HG02973 (cell line): ENCODE results near the gene HEMK1.

ENCODE experiments used
- ATAC-seq: cut with Tn5 transposase; IDR thresholded peaks from one replicate; pipeline ENCODE4 v1.9.1; 2021; ENCODE audit warnings: moderate library complexity; ENCODE audit not compliant: unreplicated experiment

The HEMK1 gene

DNA sequence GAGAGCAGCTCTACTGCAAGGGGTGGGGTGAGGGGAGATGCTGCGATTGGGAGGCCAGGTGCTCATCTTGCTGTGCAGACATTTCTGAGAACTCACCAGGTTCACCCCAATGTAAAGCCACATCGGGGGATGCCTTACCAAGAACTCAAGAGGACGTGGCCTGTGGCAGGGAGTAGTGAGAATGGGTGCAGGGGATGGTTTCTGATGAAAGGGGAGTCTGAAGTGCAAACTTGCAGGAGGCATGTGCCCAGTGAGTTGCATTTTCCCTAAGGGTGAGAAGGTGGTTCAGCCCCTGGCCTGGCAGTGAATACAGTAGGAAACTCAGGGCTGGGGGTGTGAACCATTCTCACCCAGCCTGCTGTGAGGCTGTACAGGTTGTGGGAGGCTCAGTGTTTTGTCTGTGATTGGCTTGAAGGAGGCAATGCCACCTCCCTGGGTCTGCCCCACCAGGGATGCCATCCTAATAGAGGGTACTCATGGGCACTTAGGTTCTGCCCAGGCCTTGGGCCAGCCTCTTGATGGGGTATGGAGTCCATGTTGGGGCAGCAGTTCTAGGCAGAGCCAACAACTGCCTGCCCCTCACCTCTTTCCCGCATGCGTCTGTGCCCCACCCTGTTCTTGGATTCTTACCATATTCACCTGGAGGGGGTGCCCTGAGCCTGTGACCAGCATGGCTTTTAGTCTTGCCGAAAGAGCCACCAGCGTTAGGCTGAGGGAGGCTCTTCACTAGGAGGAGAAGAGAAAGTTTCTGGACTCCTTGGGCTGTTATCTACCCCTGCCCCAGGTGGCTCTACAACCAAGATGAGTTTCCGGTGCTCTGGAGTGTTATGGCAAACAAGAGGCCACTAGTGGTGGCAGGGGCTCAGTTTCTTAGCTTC lies 4.5 kb downstream of the HEMK1 start:
- no peak for ATAC-seq

DNA sequence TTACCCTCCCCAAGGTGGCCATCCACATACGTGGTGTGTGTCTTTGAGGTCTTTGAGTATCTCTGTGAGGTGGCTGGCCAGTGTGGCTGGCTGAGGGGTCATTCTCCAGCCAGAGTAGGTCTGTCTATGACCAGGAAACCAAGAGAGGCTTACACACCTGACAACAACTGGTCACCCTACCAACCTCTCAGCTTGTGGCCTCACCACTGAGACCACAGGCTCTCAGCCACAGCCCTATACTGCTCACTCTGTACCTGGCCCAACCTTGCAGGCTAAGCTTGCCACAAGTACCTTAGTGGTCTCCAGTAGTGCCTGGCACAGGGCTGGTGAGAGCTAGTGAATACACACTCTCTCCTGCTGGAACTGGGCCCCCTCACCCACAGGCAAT lies 5.1 kb downstream of the HEMK1 start:
- ATAC-seq: no peak

DNA sequence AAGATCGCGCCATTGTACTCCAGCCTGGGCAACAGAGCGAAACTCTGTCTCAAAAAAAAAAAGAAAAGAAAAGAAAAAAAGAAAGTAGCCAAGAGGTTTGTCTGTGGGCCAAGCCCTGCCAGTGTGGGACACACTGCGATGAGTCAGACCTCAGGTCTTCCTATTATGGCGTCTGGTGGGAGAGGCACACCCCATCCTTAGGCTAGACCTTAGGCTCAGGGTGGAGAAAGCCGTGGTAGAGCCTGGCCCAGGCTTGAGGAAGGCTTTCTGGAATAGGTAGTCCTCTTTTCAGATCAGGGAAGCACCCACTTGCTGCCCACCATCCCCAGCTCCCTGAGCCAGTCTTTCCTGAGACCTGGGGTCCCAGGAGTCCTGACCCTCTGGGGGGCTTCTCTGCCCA lies 6.0 kb downstream of the HEMK1 start:
- ATAC-seq: no peak

DNA sequence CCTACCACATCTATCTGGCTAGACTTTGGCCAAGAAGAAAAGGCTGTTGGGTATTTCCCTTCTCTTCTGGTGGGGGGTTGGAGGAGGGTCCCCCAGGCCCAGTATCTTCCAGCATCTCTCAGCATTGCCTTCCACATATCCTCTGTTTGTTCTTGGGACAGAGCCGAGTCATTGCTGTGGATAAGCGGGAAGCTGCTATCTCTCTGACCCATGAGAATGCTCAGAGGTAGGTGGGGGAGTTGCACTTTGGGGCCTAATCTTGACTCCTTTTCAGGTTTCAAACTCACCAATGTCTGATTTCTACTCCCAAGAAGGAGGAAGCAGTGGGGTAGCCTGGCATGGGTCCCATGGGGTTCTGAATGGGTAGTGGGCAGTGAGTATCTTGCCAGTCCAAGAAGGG lies 8.0 kb downstream of the HEMK1 start:
- no peak for ATAC-seq

DNA sequence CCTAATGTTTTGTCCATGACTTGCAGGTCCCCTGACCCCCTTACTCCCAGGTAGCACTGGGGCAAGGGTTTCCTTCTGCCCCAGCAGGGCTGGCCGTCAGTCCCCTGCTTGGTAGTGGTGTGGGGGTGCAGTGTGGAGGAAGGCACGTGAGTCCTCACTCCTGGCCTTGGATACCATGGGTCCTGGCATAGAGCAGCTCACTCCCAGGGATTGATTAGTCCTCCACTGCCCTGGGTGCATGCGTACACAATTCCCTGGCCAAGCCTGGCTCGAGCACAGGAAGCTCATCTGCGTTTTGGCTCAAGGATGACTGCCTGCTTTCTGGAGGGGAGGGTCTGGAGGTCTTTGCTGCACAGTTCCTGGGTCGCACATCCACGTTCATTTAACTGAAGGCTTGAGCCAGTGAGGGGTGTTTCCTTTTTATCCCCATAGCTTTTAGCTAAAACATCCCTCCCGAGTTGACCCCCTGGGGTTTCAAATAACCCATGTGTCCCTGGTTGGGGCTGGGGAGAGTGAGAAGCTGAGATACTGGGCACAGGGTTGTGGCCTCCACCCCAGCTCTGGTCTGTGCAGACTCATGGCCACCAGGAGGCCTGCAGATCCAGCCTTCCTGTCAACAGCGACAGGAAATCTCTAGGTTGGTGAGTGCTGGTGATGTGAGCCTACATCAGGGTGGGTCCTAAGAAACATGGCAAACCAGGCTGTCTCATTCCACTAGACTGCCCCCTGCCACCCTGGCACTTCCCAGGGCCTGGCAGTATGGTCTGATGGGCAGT lies 11.5 kb downstream of the HEMK1 start:
- ATAC-seq: no peak

DNA sequence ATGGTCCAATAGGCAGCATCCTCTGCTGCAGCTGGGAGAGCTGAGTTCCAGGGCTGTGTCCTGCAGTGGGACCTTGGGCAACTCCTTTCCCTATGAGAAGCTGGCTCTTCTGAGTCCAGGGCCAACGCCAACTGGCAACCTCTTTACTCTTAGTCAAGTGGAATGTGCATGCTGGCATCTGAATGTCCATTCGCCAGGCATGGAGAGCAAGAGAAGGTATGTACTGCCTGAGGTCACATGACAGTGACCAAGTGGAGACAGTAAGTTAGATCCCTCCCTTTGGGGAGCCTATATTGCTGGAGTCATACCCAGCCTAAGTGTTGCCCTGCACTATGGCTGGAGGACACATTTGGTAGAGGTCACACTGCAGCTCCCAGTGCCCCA lies 12.1 kb downstream of the HEMK1 start:
- ATAC-seq: no peak

DNA sequence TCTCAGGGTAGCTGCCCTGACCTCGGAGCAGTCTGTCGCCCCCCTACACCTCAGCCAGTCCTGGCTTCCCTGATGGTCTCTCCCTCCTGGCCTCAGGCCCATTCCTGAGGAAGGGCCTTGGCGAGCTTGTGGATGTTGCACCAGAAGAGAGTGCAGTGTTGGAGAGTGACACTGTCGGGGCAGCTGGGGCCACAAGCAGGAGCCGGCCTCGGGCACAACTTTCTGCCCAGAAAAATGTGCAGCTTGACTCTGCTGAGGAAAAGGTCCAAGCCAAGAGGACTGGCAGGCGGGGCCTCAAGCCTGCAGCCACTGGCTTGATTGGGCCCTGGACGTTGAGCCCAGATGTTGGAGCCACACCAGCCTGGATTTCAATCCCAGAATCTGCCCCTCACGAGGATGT lies 12.8 kb downstream of the HEMK1 start:
- ATAC-seq: no peak

DNA sequence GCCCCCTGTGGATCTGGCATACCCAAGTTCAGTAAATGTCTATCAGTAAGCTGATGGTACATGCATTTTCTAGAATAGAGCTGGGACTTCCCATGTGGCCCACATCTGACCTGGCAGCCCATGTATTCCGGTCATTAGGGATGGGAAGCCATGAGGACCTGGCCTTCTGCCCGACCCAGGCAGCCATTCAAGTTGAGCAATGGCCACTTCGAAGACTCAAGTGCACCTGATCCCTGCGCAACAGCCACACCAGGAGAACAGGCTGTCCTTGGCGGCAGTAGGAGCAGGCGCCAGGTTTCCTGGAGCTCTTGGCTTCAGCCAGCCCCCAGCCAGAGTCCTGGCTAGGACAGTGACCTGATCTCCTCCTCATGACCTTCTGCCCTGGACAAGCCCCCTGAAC lies 14.6 kb downstream of the HEMK1 start:
- ATAC-seq: no peak

DNA sequence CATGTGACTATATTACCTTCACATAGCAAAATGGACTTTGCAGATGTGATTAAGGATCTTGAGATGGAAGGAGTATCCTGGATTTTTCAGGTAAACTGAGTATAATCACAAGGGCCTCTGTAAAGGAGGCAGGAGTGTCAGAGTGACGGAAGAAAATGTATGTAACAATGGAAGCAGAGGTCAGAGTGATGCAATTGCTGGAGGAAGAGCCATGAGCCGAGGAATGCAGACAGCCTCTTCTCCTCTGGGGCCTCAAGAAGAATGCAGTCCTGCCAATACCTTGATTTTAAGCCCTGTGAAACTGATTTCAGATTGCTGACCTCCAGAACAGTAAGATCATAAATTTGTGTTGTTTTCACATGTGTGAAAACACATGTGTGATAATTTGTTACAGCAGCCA lies 15.1 kb downstream of the HEMK1 start:
- ATAC-seq: no peak

DNA sequence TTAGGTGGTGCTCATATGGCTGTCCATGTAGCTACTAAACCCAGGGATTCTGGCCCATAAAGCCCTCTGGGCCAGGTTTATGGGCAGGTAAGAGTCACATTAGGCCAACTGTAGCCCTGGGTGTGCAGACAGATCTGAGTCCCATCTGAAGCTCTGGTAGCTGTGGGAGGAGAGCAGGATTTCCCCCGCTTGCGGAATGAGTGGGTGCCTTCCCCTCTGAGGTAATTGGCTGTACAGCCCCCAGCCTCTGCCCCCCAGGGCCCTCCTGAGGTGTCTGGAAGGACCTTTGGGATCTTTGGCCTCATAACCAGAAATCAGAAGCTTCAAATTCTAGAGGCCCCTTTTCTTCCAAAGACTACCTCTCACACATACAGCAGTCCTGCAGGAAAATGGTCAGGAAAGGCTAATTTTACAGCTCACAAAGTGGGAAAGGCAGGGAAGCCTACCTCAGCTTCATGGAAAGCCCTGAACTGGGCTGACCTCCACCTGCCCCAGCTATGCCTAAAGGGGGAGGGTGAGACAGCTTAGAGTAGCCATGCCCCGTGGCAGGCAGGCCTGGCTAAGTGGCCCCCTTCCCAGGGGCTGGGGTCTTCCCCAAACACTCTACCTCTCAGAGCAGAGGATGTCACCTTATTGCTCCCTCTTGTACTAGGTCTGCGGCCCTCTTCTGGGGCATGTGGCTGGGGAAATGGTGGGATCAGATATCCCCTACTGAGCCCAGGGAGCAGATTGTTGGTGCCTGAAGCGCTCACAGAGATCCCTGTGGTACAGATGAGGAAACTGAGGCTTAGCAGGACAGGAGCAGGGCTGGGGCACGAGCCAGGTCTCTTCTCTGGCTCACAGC lies 16.8 kb downstream of the HEMK1 start:
- ATAC-seq: no peak

DNA sequence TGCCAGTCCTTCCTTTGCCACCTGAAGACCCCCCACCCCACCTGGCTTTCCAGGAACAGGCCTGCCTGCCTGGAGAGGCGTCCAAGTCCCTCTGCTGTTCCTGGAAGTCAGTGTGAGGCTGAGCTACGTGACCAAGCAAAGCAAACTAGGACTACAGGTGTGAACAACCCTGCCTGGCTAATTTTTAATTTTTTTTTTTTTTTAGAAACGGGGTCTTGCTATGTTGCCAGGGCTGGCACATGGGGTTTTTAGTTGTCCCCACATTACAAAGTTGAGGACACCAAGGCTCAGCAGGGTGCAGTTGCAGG lies 17.4 kb downstream of the HEMK1 start:
- no peak for ATAC-seq

DNA sequence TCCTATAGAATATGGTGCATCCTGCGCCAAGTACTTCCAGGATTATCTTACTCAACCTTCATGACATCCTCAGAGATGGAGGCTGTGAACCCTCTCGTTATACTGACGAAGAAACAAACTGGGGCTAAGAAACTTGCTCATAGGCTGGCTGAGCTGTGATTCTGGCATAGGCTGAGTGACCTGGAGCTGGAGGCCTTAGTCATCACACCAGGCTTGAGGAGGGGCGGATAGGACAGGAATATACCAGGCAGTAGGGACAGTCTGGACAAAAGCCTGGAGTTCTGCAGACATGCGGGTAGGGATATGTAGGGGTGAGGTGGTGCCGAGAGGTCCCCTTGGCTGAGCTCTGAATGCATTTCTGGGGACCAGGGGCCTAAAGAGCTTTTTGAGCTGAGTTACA lies 18.1 kb downstream of the HEMK1 start:
- ATAC-seq: no peak

DNA sequence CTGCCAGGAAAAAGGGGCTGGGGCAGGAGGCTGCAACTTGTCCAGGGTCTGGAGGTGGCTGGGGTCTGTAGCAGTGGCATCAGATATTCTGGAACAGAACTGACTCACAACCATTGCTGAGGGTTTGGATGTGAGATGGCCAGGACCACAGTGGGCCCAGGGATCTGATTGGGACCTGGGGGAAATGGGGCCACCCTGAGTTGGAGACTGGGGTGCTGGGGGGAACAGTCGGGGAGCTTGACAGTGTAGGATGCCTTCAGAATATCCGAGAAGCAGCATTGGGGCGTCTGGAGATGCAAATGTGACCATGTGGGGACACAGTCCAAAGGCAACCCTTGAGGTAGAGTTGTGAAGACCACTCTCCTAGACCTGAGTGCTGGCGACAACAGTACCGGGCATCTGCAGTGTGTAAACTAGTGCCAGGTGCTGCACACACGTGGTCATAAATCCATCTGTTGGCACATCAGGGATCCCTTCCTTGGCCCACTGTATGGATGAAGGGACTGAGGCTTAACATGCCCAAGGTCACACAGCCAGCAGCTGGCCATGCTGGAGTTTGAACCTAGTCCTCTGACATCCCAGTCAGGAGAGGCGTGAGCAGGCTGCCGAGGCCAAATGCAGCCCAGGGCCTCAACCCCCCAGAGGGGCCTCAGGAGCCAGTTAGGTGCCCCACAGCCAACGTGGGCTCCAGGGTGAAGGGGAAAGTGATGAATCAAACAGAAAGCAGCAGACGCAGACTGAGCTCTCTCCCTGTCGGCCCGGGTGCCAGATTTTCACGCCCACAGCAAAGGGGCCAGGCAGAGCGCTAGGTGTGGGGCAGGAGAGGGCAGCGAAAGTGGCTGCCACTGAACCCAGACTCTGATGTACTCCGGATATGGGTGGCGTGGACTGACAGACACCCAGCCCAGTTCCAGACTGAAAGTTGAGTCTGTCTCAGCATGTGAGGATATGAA lies 18.8 kb downstream of the HEMK1 start:
- ATAC-seq: no peak

DNA sequence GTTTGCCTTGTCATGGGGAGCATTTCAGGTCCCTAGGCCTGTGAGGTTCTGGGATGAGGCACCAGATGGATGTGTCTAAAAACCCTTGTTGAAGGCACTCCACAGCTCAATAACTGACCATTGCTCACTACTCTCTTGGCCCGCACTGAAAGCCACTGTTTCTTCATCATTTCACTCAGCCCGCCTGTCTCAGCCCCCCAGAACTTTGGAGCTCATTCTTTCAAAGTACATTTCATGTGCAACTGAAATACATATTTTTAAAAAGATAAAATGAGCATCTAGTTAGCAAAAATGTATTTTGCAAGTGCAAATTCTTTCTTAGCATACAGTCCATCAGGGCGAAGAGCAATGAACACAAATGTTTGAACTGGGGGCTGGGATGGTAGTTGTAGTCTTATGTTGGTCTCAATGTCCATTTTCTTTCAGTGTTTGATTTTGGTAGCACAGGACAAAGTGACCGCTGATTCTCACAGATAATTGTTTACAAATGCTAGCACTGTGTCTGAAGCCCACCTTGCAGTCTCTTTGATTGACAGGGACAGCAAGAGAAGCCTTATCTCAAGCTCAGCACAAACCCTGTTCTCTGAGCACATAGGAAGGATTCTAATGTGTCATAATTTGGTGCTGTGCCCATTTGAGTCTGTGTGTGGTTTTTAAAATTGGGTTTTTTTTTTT lies 19.6 kb downstream of the HEMK1 start:
- no peak for ATAC-seq

DNA sequence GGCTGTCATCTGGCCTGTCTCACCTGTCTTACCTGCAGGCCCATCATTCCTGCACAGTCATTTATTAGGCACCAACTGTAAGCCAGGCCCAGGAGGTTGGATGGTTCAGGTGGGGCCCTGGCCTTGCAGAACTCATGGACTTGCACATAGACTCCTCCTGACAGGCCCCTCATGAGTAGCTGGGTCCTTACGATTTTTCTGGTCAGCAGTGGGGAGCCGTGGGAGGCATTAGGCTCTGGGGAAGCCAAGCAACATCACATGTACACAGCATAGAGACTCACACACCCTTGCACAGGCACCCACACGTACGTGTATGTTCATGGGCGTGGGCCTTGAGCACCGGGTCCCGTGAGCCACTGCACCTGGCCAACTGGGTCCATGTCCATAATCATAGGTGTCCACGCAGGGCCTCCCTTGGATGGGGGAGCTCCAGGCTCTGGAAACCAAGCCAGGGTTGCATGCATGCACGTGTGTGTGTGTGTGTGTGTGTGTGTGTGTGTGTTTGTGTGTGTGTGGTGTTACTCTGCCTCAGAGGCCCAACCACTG lies 21.9 kb downstream of the HEMK1 start:
- ATAC-seq: no peak

DNA sequence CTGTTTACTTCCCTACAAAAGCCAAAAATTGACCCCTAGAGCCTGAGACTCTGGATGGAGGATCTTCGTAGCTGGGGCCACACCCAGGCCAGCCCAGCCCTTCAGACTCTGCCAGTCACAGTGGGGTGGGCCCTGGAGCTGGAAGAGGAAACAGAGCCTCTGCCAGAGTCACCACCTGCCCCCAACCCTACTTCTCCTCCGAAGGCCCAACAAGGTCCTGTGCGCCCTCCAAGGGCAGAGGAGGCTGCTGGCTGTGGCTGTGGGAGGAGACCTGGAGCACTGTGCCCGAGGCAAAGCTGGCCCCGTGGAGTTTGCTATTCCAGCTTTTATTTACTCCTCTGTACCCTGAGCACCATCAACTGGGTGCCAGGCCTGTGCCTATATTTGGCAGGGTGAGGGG lies 23.2 kb downstream of the HEMK1 start:
- ATAC-seq: no peak

DNA sequence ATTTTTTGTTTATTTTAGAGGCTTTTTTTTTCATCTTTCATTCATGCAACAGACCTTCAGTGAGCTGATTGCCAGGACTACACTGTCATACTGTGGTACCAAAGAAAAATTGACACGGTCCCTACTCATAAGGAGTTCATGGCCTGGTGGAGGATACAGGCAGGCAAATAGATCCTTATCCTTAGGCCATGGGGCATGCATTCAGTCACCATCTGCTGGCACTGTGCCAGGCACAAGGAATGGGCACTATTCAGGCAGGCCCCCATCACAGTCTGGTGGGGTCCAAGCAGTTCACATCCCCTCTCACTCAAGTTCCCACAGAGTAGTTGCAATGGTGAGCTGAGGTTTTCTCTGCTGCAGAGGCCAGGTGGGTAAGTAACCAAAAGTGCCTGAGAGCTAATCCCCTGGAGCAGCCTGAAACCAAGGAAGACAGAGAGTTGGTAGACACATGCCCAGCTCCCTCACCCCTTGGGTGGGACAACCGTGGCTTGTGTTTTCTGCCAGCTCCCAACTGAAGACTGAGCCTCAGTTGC lies 25.0 kb downstream of the HEMK1 start:
- no peak for ATAC-seq

DNA sequence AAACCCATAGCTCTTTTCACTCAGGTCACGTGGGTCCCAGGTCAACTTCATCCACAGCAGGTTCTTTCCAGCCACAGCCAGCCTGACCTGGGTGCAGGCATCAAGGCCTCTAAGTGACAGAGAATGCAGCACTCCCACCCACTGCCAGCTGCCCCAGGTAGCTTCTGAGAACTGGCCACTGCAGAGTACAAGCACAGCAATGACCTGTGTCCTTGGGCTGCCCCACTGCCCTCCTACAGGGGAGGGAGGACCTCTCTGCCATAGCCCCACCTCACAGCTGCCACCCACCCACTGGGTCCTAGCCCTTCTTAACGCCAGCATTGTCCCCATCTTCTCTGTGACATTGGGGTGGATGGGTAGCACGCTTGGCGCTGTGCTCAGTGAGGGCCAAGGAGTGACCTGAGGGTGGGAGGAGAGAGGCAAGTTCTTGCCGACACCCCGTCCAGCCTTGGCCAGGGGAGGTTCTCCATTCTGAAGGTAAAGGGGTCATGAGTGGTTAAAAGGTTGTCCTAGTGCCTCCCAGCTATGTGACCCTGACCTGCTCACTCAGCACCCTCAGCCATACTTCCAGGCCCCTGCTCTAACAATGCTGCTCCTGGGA lies 29.9 kb downstream of the HEMK1 start:
- ATAC-seq: no peak

DNA sequence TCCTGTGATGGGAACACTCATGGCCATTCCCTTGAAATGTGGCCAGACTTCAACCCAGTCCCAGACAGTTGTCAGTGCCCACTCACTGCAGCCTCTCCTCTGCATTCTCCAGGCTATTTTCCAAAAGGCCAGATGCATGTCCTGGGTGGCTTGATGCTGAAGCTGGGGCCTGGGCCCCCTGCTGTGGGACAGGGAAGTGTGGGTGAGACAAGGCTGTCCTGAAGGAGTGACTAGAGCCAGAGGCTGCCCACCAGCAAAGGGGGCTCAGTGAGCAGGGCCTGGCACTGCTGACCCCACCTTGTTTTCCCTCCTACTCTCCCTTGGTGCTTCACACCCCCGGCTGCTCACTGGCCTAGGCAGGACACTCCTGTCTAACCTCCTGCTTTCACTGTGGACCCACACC lies 30.4 kb downstream of the HEMK1 start:
- no peak for ATAC-seq
